Activated CD4-positive, alpha-beta T cell treated with anti-CD3 and anti-CD28 coated beads, Interleukin-2, Interleukin-4, amounts not matched to agents 100 ng/mL and 50 ng/mL, durations not matched to agents 16 hours and 8 hours (primary cell): Measurements from ENCODE around the gene NELFCD.
"Not testable (repeated sequence)": the region's sequence is repeated elsewhere in the genome, so short reads cannot be mapped to it uniquely, and the experiment has no call there.

ENCODE experiments used
- DNase-seq: peaks from one replicate; pipeline ENCODE4 v3.0.0-alpha.2; 2020; ENCODE audit warnings: low spot score

Gene NELFCD

GRCh38 chr20:59025511-59025910 lies 44.5 kb downstream of the NELFCD start:
- DNase-seq = no peak

GRCh38 chr20:59026904-59027740 lies 46.1 kb downstream of the NELFCD start:
- no peak for DNase-seq

DNA sequence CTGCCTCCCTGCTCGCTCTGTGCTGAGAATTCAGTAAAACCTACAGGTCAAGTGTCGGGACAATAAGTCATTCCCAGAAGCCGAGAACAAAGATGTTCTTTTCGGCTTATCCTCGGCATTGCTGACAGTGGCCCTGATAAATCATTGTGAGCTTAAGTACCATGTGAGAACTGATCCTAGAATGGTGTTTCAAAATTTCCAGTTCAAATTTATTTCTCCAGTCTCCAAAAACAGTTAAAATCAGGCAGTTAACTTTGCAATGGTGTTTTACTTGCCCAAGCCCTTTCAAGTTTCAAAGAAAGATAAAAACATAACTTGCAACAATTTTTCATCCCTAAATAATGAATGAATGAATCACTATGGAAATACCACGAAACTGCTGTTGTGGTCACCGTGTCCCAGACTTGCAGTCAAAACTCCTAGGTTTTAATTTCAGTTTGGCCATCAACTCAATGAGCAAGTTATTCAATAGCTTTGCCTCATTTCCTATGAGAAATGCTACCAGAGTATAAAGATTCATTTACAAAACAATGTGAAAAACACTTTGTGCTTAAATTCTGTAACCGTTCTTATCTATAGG lies 46.8 kb downstream of the NELFCD start:
- DNase-seq = no peak

DNA sequence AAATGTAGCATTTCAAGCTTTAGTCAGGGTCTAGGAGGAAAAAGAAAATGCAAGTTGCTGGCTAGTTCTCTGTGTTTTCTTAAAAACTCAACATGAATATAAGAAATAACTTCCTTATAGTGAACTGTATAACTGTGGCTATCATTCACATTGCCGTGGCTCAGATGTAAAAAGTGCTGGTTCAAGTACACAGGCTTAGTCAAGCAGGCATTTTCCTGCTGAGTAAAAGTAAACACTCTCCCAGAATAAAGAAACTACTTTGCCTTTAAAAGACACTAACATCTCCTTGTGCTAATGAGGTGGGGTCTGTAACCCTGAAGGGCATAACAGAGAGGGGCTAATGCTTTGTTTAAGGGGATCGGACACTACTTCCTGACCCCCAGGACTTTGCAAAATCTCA lies 47.8 kb downstream of the NELFCD start:
- DNase-seq = no peak

- no peak for DNase-seq
Observed at GRCh38 chr20:59030911-59031563, 50.0 kb downstream of the NELFCD start.

DNA sequence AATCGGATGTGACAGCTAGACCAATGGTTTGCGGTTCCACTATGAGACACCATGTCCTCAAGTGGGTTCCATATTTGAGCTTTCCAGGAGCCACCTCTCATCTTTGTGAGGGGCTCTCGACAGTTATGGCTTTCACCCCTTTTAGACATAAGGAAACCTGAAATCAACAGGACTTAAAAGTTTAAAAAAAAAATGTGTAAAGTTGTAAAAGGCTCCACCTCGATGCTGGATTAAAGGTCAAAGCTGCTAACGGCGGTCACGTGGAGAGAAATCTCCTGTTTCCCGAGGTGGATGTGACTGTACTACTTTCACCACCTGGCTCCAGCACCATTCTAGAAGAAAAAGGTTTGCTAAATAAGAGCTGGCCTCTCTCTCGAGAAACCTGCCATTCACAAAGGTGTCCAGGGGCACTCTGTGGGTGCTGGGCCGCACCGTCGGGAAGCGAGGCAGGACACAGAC lies 50.5 kb downstream of the NELFCD start:
- DNase-seq = peak; percentile 35

DNA sequence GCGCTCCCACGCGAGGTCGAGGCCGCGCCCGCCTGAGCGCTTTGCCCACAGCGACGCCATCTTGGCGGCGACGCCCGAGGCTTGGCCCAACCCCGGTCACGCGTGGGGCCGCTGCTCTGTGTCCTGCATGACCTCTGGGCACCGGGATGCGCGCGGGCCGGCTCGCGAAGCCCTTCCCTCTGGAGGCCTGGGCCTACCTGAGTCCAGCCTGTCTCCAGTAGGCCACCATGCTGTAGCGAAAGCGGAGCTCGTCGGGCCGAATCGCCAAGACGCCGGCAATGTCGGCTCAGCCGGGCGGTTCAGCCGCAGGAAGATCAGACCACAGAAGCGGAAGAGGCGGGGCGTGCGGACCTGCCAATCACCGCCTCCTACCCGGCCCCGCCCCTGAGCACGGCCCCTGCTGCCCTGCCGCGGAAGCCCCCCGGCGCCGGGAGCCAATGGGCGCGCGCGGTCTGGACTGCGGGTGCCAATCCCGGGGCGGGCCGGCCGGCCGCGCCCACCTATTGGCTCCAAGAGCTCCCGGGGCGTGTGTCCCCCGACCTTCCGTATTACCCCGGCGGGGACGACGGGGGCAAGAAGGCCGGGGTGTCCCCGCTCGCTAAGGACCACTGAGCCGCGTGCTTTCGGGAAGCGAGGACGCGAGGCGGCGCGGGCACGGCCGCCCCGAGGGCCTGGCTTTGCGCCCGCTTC lies 51.1 kb downstream of the NELFCD start, which contains the start of gene ATP5F1E:
Gene ATP5F1E (minus strand): TSS at position 313 of the 690 bp plus-strand sequence. CDS start 84 bp downstream, at position 229.
- DNase-seq = peak; percentile 96

- no peak for DNase-seq
Observed at GRCh38 chr20:59032713-59033059, 51.6 kb downstream of the NELFCD start.

GRCh38 chr20:59033093-59033492 lies 52.0 kb downstream of the NELFCD start:
- no peak for DNase-seq

DNA sequence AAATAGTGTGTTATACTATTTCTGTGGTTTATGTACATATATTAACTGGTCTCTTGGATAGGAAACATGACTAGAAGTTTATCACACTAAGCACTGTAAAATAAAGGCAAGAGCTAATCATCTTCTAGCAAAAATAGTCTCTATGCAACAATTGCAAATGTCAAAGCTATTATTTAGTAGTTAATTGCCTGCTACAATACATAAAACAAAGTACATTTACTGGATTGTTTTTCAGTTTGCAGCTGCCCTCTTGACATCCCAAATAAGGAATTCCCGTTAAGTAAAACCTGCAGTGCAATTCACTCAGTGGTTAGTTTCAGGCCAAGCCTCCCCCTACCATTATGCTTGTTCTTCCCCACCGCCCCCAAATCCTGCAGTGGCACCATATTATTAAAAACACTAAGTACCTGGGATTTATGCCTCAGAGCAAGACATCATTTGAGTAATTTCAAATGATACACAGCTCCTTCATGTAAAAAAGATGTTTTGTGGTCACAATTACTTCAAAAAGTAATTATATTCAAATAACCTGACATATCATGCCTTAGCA lies 52.6 kb downstream of the NELFCD start:
- DNase-seq = no peak

DNA sequence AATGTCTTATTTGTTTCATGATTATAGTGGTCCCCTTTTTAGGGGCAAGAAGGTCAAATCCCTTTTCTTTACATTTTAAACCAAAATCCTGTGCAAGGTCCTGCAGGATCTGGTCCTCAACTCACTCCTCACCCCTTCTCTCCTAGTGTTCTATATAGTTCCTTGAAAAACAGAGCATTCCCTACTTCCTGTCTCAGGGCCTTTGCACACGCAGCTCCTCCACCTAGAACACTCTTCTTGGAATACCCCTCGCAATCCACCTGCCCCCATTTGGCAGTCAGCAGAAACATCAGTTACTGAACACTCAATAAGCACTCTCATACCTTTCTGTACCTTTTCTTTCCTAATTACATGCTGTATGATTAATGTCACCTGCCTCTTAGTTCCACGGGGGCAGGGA lies 54.3 kb downstream of the NELFCD start:
- no peak for DNase-seq

DNA sequence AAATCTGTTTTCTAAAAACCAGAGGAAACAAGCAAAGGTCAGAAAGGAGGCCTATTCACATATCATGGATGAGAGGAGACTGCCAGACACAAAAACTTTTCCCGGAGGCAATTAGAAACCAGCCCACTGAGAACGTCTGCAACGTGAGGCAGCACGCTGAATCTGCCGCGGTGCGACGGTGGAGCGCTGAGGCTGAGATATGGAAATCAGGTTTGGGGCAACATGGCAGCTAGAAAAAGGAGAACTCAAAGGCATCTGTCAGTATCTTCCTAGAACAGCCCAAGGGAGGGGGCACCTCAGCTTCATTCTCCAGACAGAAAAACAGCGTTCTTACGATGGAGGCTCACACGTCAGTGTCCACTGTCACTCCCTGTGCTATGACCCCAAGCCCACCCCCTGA lies 56.3 kb downstream of the NELFCD start:
- no peak for DNase-seq

- no peak for DNase-seq
Observed at GRCh38 chr20:59039233-59039632, 58.2 kb downstream of the NELFCD start.

- DNase-seq = no peak
Observed at GRCh38 chr20:59040667-59041066, 59.6 kb downstream of the NELFCD start.

GRCh38 chr20:59041487-59041886 lies 60.4 kb downstream of the NELFCD start:
- not testable (repeated sequence) for DNase-seq

GRCh38 chr20:59042151-59042795 lies 61.2 kb downstream of the NELFCD start, which contains the start of gene PRELID3B:
Gene PRELID3B, minus strand, starts transcription at chr20:59042786. Its CDS starts 56 bp downstream, at chr20:59042730.
- no peak for DNase-seq

DNA sequence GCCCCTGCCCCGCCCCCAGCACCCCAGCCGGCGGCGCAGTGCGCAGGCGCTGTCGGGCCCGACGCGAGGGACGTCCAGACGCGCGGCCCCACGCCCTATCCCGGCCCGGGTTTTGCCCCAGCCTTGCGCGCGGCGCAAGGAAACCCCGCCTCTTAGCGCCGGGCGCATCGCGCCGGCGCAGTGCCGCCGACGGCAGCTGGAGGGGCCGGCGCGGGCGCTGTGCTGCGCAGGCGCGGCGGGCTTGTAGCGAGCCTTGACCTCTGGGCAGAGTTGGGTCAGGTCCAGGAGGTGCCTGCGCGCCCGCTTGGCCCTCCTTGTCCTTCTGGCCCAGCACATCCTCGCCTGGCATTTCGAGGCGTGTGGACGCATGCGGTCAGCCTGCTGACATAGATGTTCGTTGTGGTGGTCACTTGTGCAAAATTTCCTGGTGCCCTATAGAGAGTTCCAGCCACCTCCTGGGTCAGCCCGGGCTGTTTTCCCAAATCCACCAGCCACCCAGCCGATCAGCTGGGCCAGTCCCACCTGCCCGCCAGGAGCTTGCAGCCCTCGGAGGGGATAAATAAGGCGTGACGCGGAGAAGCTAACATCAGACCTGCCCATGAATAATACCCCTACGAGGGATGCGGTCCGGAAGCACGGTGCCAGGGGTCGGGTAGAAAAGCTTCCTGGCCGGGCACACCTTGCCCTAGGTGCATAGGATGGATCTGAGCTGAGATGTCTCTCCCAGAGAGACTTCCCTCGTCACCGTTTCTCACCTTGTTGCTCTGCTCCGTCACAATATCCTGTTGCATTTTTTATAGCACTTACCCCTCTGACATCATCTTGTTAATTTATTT lies 62.0 kb downstream of the NELFCD start:
- DNase-seq = peak; percentile 96

DNA sequence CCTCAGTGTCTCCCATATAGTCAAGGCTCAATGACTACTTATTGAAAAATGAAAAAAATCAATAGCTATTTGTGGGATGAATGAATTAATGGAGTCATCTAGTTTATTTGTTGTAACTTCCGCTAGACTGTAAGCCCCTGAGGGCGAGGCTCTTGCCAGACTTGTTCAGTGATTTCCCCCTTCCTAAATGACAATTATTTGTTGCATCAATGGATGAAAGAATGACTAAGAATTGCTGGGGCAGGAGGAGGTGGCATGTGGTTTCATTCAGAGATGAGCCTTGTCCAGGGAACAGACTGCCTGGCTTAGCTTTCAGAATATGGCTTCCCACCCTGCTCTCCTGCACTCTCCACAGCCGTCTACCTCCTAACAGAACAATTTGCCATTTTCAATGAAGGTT lies 62.6 kb downstream of the NELFCD start:
- DNase-seq = no peak

DNA sequence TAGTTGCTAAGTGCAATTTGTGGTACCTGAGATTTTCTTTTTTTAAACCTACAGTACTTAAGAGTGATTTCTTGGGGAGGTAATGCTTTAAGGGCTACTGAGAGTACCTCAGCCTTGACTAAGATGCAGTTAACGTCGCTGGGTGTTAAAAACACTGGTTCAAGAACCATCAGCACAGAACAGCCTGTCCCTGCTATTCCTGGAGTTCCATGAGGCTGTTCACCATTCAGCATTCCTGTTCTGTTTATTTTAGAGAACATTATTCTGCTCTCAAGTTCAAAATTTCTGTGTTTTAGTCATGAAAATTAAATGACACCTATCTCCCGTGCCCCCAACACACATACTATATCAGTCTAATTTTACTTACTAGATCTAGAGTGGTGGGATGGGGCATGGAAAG lies 63.2 kb downstream of the NELFCD start:
- DNase-seq = no peak
